Endothelial cell of hepatic sinusoid (primary cell): ENCODE data around the gene EMID1.

Source experiments
- in situ Hi-C: cut with HindIII; loops from 2 replicates; pipeline ENCODE4 v1.10.0; 2017; ENCODE audit warnings: low sequenced_read_pairs

EMID1 gene

DNA sequence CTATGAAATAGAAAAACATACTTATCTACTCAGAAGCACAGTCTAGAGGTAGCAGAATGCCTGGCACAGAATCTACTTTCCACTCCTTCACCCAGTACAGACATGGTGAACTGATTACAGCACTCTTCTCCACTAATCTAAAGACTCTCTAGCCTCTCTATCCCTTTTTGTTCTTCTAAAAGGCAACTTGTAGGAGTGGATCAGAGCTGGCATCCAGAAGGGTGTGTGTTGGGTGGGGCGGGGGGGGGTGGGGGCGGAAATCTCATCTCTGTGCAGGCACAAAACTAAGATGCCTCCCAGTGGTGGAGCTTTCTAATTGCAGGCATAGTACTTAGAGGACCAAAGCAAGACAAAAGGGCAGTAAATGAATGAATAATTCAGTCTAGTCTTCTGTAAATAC, 11.5 kb upstream of the EMID1 start:
- in situ Hi-C loops, result no loop called here

- in situ Hi-C loops, result no loop called here
These were observed 10.4 kb upstream of the EMID1 start for GRCh38 chr22:29195118-29195963.

- in situ Hi-C loops, result no loop called here
These were observed 9.6 kb upstream of the EMID1 start for GRCh38 chr22:29195964-29196666.

DNA sequence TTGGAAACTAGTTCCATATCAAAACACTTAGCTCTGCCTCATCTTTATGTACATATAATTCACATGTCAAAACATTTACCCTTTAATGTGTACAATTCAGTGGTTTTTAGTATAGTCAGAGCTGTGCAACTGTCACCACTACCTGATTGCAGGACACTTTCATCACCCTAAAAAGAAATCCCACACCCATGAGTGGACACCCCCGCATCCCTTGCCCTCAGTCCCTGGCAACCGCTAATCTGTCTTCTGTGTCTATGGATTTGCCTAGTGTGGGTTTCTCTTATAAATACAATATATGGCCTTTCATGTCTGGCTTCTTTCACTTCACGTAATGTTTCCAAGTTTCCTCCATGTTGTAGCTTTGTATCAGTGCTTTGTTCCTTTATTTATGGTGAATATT, 8.6 kb upstream of the EMID1 start:
- in situ Hi-C loops, result no loop called here

GRCh38 chr22:29198240-29198639, 7.5 kb upstream of the EMID1 start:
- in situ Hi-C loops, result no loop called here

DNA sequence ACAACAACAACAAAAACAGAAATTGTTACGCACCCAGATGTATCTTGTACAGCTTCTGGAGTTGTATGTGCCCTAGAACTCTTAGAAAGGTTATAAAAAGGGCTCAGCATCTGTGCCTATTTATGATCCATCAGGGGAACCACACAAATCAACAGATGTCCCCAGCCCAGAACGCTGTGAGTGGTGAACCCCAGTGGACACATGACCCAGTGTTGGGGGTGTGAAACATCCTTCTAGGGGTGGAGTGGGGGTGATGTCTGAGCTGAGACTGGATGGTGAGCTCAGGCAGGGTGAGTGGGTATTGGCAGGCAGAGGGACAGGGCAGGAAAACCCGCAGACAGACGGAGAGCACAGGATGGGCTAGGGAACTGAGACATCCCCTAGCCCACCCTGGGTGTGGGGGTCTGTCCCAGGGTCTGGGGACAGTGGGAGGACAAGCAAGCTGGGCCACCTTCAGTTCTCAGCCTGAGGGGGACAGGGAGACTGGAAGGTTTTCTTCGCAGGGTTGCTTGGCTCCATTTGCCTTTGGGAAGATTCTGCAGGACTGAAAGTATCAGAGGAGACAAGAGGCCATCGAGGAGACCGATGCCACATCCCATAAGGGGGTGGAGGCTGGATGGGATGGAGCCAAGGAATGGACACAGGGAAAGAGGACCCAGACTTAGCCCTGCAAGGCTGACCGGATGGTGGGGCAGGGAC, 5.8 kb upstream of the EMID1 start:
- in situ Hi-C loops, result no loop called here

- in situ Hi-C loops, result no loop called here
These were observed 4.8 kb upstream of the EMID1 start for GRCh38 chr22:29200901-29201300.

DNA sequence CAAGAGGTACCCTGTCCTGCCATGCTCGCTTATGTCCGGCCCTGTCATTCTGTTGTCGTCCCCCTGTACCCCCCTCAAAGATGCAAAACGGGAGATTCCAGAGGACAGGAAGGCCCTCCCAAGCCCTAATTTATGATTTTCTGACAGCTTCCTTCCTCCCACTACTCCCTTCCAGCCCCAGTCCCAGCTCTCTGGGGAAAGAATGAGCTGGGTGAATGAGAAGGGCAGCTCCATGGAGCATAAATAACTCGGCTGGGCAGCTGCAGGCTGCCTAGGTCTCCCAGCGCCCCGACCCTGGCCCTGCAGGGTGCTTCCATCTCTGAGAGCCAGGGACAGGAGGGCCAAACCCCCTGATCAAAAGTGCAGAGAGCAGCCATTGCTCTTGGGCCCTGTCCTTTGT, 3.9 kb upstream of the EMID1 start:
- in situ Hi-C loops, result no loop called here

DNA sequence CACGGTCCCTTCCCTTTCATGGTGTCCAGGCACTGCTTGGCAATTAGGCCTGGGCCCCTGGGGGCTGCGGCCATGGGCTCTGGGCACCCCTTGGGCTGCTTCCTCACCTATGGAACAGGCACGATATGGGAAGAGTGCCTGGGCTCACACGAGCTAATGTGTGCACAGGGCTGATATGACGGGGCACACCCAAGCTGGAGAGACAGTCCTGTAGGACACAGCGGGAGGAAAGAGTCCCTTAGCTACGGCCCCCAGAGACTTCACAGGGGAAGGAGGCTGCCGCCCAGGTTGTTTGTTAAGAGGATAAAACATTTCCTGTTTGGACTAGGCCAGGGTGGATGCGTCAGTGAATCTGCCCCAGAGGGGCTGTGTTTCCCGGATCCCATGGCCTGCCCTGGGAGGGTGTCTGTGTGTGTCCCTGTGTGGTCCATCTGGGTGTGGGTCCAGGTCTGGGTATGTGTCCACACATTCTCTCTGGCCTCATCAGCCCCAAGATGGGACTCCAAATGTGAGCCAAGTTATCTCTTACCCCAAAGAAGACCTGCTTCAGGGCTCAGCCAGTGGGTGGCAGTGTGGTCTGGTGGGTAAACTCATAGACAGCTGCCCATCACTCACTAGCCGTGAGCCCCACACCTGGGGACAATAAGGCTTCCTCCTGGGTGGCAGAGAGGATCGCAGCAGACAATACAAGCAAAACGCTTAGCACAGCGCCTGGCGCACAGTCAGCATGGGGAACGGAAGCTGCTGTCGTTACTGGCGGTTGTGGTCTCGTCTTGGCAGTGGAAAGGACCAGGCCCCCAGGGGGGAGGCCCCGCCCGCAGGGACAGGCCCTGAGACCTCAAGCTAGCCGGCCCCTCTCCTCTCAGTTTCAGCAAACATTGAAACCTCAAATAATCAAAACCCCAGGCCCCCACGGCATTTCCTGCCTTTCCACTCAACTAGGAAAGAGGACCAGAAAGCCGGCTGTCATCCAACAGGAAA, 3.2 kb upstream of the EMID1 start:
- in situ Hi-C loops, result no loop called here

GRCh38 chr22:29203488-29204454, 1.9 kb upstream of the EMID1 start:
- in situ Hi-C loops, result no loop called here

DNA sequence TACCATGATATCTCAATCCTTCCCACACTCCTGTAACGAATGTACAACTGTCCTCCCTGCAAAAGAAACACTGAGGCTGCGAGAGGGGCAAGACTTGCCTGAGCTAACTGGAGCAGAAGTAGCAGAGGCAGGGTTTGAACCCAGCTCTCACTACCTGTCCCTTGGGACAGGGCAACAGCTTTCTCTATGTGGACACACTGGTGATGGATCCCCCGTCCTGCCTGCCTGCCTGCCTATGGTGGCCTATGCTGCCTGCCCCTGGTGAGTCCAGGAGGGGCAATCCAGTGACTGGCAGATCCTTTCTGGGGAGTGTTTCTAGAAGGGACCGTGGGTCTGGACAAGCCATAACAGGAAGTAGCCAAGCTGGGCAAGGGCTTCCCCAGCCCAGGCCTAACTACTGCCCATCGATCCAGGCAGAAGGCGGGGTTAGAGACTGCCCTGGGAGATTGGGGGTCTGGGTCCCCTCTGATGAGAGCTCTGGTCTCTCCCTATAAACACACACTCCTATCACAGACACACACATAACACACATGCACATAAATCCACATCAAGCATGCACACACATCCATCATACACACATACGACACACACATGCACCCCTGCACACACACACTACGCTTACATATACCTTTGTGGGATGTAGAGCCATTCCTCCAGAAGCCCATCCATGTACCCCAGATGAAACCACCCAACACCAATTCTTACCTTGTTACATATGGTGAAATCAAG, 1.1 kb upstream of the EMID1 start:
- in situ Hi-C loops, result loop anchor here (5.0 kb wide), 1 partner anchor 92 kb away; no protein-coding TSS in a partner anchor

DNA sequence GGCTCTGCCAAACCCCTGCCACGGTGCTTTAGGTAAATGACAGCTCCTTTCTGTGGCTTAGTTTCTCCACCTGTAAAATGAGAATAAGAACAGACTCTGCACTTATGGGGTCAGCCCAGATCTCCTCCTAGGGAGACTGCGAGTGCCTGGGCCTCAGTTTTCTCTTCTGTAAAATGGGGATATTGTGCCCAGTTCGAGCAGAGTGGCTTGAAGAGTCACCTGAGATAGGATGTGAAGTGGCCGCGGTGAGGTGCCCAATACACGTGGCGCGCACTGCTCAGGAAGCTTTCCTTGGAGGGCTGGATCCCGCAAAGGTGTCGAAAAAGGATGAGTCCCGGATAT, 473 bp upstream of the EMID1 start:
- in situ Hi-C loops, result loop anchor here (5.0 kb wide), 1 partner anchor 93 kb away; no protein-coding TSS in a partner anchor

DNA sequence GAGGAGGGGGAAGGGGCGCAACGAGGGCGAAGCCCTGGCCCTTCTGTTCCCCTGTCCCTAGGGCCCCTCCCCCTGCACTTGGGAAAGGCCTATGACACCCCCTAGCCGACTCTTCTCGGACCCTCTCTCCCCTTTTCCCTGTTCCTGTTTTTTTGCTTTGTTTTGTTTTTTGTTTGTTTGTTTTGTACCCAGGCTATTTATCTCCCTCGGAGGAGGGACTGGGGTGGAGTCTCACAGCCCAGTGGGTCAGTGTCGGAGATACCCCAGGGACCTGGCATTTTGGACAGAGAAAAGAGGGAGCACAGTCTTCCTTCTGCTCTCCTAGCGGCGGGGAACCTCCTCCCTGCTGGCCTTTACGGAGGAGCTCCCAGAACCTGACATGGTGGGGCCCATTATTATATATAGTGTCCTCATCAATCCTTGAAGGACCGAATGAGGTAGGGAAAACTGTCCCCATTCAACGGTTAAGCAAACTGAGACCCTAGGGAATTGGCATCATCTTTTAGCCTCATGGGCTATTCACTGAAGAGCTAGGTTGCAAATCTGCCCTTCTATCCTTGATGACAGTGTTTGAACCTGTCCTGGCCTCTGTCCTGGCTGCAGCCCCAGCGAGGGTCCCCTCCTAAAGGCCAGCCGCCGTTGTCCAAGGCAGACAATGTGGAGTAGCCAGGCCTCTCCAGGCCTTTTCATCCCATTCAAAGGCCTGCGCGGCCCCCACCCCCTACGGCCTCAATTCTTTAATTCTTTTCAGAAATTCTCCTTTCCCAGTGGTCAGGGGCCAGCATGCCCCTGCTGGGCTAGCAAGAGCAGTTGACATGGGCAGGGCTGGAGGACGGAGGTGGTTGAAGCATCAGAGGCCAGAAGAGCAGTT, 911 bp downstream of the EMID1 start:
- in situ Hi-C loops, result loop anchor here (5.0 kb wide), 1 partner anchor 94 kb away; no protein-coding TSS in a partner anchor

GRCh38 chr22:29207243-29207550, 1.5 kb downstream of the EMID1 start:
- in situ Hi-C loops, result loop anchor here (5.0 kb wide), 1 partner anchor 95 kb away; no protein-coding TSS in a partner anchor

DNA sequence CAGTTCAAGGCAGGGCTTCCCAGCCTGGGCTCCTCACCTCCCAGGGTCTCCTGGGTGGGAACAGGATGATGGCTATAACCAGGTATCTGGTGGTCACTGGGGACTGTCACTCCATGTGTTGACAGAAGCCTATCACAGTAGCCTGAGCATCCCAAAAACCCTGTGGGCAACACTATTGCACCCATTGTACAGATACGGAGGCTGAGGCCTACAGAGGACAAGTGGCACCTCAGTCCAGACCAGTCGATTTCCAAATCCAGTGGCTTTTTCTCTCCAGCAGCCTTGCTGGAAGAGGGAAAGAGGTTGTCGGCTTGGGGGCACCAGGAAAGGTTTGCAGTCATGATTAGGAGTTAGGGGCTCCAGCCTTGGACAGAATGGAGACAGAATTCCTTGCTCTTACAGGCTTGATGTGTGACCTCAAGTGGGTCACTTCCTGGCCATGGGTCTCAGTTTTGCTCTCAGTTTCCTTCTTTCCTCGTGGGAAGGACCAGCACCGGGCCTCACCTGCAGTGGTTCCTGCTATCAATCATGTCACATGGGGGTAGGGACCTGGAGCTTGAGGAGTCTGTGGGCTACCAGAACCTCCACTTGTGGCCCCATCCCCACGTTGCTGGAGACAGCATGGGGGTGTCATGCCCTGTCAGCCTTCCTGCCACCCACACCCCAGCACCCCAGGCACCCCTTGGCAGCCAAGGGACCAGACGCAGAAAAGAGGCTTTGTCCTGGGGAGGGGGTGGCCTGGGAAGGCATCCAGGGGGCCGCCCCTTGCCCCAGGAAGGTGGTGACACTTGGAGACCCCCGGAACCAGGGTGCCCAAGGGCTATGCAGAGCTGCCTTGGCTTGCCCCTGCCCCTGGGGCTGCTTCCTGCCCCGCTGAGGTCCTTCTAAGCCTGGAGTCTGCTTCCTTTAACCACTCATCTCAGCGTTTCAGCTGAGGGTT, 2.1 kb downstream of the EMID1 start:
- in situ Hi-C loops, result loop anchor here (5.0 kb wide), 1 partner anchor 96 kb away; no protein-coding TSS in a partner anchor

GRCh38 chr22:29208502-29208862, 2.8 kb downstream of the EMID1 start:
- in situ Hi-C loops, result loop anchor here (5.0 kb wide), 1 partner anchor 96 kb away; no protein-coding TSS in a partner anchor
